Jurkat, Clone E6-1 (cell line): ENCODE data around the gene TSPY2. TPM values are rescaled to one million over a fixed set of nuclear protein-coding genes. Genes with fewer than 3 reads are reported as not detected.
"Not testable (repeated sequence)": the region's sequence is repeated elsewhere in the genome, so short reads cannot be mapped to it uniquely, and the experiment has no call there.

Source experiments
- DNase-seq: peaks from one replicate; pipeline ENCODE4 v3.0.0-alpha.2; 2011; ENCODE audit warnings: low read depth, low spot score
- H3K4me3 ChIP-seq: 2 replicates; pipeline ENCODE4 v1.5.1; 2011; ENCODE audit warnings: mild to moderate bottlenecking, low read length, control low read depth, moderate library complexity
- polyA plus RNA-seq: library from polyadenylated mRNA; unstranded; fragments of >200 nt; gene quantifications from one replicate; pipeline ENCODE4 v1.2.1, GENCODE V29; 2012; ENCODE audit warnings: missing spikeins; ENCODE audit not compliant: insufficient read length, insufficient read depth

Gene TSPY2, protein sequence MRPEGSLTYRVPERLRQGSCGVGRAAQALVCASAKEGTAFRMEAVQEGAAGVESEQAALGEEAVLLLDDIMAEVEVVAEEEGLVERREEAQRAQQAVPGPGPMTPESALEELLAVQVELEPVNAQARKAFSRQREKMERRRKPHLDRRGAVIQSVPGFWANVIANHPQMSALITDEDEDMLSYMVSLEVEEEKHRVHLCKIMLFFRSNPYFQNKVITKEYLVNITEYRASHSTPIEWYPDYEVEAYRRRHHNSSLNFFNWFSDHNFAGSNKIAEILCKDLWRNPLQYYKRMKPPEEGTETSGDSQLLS
- polyA plus RNA-seq: not detected

DNA sequence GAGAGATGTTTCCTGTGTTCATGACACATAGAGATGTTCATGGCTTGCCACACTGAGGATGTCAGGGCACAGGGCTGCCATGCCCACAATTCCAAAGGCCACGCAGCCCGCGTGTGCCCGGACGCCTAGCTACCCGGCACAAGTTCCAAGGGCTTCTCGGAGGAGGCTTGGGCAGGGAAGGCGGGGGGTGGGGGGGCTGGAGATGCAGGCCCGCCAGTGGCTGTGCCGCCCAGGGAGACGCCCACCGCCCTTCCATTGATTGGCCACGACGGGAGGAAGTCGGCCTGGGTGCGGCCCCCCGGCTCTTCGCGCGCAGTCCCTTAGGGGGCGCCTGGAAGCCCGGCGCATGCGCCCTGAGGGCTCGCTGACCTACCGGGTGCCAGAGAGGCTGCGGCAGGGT lies at the start of gene TSPY2:
Gene TSPY2 (plus strand): TSS at position 301 of the 400 bp plus-strand sequence. CDS start 46 bp downstream, at position 347.
- not testable (repeated sequence) for DNase-seq, H3K4me3 ChIP-seq

DNA sequence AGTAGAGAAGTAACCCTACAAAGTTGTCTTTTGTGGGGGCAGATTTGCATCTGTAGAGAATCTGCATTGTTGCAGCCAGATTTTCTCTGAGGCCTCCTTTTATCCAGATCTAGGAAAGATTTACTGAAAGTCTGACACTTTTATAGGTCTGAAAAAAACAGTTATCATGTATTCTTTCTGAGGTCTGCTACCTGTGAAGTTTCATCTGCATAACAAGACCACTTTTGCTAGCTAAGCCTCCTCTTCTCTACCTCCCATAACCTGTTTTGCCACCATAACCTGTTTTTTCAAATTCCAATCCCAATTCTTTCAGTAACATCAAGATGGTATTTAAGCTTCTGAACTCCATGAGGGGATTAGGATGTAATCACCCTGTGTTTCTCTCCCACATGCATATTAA lies 36.5 kb upstream of the TSPY2 start:
- DNase-seq: not testable (repeated sequence)

DNA sequence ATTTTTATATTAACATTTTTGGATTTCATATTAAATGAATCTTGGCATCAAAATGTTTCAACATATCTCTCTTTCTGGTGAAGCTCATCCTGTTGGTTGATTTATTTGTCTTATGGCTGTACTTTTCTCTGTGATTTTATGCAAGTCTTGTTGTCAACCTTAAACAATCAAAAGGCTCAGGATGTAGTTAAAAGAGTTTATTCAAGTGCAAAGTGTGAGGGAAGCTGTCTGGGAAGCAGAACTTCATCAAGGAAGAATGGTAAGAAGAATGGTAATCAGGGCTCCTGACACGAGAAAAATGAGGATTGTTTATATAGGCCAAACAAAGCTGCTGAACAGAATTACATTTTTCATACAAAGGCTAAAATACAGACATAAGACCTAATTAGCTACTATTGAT lies 29.0 kb upstream of the TSPY2 start:
- DNase-seq, H3K4me3 ChIP-seq: not testable (repeated sequence)

More for the DNA sequence above, 36.5 kb upstream of the TSPY2 start:
- not testable (repeated sequence) for H3K4me3 ChIP-seq

DNA sequence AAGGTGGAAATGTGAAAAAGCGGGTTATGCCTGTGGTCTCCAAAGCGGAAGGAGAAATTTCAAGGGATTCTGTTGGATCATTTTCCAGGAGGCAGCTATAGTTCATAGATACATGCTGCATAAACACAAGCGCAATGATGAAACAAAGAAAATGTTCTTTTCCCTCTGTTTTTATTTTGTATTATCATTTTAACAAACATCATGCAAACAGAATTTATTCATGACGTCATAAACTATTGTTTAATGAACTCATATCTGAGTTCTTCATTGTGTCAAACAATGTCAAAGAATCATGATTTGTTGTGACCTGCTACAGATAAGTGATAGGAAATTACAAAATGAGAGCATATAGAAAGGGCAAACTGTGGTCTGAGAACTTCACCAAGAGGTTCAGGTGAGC lies 23.8 kb downstream of the TSPY2 start:
- not testable (repeated sequence) for H3K4me3 ChIP-seq, DNase-seq
